Amygdala (tissue), 56 donors: Measurements from ENCODE around the gene TRIM44.
"Not testable (repeated sequence)": the region's sequence is repeated elsewhere in the genome, so short reads cannot be mapped to it uniquely, and the experiment has no call there.

Experiments used
- DNase-seq, 56 donors: peaks; one replicate each; lab custom pipeline; 2025; lab: John Stamatoyannopoulos, UW

Gene TRIM44

DNA sequence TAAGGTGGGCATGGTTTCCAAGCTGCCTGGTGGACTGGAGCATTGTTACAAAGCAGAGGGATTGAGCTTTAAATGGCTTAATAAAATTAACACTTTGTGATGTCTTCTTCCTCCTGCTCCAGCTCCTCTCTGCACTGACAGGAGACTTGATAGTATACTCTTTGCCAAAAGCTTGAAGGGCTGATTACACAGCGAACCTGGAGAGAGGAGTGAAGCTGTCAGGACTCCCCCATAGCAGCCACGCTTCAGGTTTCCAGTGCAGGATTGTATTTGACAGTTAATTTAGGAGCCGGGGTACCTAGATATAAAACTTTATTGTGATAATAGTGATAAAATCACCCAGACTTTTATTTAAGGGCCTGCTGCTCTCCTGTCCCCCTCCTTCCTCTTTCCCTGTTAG, 50.0 kb downstream of the TRIM44 start:
- DNase-seq: no peak

DNA sequence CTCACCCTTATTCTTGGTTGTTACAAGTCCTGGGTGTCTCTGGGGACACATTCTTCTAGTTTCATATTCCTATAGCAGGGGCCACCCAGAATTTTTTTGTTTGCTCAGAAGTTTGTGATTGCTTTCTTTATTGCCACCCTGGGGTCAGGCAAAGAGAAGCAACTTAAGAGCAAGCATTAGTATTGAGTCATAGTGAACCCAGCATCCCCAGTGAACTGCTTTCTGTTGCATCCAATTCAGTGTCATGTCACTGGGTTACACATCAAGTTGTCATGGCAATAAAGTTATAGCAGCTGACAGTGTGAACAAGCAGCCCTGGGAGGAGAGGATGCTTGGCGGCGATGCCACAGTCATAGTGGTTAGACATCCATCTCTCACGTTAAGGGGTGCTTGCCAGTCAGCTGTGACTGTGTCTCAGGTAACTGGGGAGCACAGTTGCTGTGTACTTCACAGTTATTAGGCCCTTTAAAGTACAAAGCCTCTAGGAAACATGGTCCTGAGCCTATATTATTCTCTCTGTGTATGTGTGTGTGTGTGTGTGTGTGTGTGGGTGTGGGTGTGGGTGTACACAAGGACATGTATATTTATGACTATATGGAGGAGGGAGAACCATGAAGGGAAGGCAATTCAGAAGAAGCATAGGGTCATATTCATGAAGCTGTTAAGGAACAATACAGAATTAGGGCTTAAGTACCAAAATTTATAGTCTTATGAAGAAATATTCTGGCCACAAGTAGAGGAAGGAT, 52.5 kb downstream of the TRIM44 start:
- peak in 3 of 56 donors; percentile 2 to 12 (median 7) for DNase-seq

DNA sequence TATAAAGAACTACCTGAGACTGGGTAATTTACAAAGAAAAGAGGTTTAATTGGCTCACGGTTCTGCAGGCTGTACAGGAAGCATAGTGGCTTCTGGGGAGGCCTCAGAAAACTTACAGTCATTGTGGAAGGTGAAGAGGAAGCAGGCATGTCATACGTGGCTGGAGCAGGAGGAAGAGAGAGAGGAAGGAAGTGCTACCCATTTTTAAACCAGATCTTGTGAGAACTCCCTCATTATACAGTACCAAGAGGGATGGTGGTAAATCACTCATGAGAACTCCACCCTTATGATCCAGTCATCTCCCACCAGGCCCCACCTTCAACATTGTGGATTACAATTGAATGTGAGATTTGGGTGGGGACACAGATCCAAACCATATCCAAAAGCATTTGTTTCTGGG, 53.1 kb downstream of the TRIM44 start:
- not testable (repeated sequence) for DNase-seq

DNA sequence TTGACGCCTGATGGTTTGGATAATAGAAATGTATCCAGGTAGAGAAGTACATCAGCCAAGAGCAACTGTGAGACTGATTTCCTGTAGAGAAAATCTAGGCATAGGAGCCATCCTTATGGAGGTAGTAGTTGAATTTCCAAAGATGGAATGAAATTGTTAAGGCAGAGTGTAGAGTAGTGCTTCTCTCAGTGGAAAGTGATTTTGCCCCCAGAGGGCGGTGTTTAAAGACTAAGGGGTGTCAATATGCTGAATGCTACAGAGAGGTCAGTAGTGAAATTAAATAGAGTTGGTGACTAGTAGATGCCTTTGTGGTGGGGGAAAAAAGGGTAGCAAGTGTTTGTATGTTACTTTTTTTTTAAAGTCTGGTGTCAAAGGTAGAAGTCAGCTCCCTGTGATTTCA, 54.5 kb downstream of the TRIM44 start:
- DNase-seq: no peak

DNA sequence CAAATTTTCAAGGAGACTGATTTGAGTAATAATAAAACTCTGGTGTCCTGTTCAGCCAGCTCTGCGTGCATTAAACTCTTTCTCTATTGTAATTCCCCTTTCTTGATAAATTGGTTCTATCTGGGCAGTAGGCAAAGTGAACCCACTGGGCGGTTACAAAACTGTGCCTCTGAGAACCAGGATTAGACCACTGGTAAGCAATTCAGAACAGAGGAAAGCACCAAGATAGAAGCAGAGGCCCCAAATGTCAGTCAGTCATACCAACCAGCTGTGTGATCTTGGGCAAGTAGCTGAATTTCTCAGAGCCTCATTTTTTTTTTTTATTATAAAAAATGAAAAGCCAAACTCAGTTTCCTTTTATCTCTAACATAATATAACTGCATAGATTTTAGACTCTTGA, 54.9 kb downstream of the TRIM44 start:
- no peak for DNase-seq

DNA sequence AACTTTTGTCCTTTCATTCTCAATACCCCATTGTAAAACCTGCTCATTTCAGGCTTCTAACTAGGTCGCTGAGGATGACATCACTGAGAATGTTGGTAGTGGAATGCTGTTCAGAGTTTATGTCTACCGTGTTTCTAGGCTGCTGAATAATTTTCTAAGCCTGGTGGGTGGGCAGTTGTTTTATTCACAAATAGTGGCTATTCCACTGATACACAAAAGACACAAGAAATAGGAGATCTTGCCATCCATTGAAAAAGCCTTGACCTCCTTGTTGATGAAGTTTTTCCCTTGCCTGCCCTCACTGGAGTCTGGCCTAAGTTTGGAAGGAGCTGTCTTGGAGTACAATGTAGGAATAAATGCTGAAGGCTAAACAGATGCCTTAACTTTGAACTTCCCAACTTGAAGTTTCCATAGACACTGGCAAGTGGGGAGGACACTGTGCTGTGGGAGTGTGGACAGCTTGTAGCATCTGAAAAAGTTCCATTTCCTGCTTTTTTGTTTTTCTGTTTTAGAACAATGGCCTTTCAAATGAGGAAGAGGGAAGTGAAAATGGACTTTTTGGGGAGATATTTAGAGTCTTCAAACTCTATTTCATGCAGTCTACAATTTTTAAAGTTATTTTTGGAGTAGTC, 59.2 kb downstream of the TRIM44 start:
- no peak for DNase-seq

DNA sequence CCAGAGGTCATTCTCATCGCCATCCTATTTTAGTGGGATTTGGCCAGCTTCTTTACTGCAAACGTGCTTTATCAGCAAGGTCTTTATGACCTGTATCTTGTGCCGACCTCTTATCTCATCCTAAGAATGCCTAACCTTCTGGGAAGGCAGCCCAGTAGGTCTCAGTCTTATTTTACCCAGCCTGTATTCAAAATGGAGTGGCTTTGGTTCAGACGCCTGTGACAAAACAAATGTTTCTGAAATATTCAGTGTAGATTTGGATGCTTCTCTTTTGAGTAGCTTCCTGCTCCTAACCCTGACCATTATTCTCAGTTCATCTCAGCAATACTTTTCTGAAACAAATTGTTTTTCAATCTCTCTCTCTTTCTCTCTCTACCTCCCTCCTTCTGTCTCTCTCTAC, 60.1 kb downstream of the TRIM44 start:
- no peak for DNase-seq

DNA sequence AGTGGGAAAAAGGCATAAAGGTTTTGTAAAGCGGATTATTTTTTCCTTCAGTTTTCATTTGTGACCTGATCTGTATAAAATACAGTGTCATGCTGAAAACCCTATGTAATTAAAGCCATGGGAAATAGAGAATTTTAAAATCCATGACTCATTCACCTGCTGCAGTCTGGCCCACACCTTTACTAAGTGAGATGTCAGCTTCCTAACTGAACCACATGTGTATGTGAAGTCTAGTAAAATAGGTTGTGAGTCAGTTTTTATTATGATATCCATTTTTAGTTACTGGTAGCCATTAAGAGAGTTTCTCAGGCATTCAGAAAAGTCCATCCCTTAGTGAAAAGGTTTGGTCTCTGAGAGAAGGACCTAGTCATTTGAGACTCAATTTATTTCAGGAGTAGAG, 60.9 kb downstream of the TRIM44 start:
- DNase-seq: no peak

DNA sequence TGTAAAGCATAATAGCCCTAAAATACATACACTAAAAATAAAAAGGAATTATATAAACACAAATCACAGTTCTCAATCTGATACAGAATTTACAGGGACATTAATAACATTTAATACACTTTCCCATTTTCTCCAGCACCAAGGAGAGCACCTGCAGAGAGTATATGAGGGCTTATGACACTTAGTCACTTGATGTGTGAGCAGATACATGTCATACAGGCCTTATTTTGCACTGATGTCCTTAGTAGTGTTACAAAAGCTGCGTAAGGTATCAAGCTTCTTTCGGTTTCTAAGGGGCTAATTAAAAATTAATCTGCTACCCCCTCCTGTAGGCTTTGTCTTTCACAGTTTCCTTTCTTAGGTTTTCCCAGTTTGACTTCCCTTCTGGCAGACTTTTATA, 61.3 kb downstream of the TRIM44 start:
- no peak for DNase-seq

DNA sequence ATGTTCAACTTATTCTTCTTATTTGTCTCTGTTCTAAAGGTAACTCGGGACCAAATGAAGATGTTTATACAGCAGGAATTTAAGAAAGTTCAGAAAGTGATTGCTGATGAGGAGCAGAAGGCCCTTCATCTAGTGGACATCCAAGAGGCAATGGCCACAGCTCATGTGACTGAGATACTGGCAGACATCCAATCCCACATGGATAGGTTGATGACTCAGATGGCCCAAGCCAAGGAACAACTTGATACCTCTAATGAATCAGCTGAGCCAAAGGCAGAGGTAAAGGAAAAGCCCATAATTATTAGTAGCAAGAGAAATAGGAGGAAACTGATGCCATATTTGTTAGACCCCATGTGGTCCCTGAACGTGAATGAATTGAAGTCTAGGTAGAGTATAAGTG, 63.3 kb downstream of the TRIM44 start:
- peak in 1 of 56 donors; percentile 11 for DNase-seq

DNA sequence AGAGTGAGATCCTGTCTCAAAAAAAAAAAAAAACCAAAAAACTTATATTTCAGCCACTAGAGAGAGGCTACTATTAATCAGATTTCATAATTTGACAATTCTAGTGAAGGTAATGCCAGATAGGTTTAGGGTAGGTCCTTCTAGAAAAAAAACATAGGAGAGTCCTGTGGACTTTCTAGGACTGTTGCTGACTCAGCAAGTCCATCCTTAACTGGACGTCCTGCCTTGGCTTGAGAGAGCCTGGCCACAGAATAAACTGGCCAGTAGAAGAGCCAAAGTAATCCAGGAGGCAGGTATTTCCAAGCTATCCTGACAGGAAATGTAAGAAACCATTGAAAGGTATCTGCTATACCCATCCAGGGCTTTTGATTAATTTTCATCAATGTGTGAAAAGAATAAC, 64.6 kb downstream of the TRIM44 start:
- DNase-seq: no peak

DNA sequence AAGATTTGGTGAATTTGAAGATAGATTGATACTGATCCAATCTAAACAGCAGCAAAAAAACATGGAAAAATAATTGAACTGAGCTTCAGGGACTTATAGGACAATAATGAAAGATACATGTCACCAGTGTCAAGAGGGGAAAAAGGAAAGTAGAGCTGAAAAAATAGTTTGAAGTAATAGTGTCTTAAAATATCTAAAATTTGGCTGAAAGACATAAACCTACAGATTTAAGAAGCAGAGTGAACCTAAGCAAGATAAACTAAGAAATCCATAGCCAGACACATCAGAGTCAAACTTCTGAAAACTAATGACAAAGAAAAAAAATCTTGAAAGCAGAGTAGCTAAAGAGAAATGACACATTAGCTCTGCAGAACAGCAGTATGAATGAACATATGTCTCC, 67.7 kb downstream of the TRIM44 start:
- no peak for DNase-seq

DNA sequence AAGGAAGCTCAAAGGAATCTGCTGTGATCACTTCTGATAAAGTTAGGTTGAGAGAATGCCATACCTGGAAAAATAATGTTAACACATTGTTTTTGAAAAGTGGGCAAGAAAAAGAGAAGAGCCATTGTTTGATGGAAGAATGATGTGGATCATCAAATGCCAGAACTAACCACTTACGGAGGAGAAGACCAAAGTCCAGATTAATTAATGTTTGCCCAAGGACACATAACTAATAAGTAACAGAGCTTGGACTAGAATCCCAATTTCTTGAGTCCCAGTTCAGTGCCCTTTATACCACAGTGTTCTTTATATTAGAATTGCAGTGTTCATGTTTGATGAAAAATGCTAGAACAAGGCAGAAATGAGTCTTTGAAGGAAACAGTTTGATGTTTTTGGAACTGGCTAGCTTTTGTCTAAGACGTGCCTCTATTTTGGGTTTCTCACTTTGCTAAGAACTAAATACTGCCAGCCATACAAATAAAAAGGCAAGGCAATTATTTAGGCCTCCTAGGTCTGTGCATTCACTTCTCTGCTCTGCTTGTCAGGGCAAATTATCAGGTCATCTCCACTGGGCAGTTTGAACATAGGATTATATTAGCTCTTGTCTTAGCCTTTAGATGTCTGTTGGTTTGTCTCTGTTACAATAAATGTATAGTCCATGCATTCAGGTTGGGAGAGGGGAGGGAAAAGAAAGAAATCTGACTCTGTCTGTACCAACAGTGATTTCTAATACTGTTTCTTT, 72.3 kb downstream of the TRIM44 start:
- no peak for DNase-seq

DNA sequence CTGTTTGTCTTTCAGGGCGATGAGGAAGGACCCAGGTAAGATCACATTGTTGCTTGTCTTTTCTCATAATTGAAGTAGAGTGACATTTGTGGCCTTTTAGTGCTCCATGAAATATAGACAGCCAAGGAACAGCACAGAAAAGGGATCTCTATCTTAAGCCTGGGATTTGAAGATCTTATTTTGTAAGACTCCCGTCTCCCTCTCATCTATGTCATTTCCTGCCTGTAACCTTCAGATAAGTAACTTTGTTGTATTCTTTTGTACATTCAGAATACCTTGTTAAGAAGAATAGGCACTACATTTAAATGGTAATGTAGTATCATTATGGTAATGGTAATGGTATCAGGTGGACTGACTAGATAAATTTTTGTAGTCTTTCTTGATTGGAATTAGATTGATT, 72.8 kb downstream of the TRIM44 start:
- no peak for DNase-seq

DNA sequence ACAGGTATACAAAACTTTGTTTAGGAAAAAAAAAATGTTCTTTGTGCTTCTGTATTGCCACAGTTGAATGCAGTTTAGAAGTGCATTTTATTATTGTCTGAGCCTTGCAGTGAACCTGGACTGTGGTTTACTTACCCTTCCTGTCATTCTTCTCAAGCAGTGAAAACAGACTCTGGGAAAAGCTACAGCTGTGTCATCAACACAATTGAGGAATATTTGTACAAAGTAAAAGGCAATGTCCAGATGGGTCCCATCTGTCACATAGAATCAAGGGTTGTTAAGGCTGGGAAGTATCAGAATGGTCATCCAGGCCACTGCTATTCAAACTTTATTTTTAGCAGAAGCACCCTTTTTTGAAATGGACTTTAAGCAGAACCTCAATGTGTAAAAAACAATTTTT, 73.3 kb downstream of the TRIM44 start:
- DNase-seq: no peak

DNA sequence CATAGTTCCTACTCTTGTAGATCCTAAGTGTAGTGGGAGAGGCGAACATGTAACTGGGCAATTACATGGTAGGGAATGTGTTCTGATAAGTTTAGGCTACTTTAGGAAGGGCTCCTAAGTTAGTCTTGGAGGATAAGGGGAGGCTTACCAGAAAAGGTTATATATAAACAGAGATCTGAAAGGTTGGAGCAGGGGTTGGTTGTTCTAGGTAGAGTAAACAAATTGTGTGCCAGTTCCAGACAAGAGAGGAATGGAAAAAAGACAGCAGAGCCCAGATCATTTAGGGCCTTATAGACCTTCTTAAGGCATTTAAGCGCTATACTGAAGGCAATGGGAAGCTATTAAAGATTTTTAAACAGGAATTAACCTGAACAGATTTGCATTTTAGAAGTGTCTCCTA, 74.4 kb downstream of the TRIM44 start:
- DNase-seq: no peak

DNA sequence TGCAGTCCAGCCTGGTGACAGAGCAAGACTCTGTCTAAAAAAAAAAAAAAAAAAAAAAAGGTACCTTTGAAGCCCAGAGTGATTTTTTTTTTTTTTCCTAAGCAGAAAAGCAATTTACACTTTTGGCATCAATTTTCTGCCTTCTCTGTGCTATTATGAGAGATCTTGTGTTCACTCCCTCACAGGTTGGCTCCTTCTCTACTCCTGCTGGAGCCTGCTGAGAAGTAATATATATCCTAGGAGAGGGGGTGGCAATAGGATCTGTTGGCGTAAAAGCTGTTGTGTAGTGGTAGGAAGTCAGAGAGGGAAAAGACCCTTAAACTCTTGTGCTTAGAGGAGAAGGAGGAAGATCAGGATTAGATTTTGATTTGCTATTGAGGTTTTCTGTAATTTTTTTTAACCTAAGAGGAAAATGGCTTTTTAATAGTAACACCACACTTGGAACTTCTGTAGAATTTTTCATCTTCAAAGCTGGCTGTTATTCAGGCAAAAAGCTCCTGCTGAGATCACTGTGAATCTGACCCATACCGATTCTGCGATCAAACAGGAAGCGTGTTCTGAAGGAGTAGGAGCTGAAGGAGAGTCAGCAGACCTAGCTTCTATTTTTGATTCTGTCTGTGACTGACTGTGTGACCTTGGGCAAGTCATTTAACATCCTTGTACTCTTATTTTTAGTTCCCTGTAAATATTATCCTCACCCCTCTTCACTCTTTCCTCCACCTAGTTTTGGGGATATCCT, 77.7 kb downstream of the TRIM44 start:
- peak in 3 of 56 donors; percentile 3 to 17 (median 7) for DNase-seq

DNA sequence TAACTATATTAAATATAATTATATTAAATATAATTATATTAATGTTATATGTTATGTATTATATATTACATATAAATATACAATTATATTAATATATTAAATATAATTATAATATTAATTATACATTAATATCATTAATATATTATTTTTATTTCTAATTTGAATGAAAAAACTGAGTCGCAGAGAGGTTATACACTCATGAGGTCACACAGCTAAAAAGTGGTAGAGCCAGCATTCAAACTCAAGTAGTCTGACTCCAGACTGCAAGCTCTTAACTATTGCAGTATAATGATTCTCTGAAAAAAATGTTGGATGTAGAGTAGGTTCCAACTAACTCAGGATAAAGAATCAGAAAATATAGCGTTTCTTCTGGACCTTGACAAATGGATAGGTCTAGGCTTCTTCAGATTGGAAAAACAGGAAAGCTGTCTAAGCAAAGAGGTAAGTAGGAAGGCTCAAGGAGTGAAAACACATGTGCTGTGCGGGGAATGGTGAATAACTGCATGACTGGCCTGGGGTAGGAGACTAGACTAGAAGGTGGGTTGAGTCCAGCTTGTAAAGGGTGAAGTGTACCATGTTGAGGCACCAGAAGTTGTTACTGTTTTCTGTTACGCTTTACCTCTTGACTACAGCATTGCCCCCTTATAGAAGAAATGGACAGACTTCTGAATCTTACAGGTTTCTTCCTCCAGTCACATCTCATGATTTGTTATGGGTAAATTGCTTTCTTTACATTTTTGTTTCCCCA, 80.3 kb downstream of the TRIM44 start:
- no peak for DNase-seq

DNA sequence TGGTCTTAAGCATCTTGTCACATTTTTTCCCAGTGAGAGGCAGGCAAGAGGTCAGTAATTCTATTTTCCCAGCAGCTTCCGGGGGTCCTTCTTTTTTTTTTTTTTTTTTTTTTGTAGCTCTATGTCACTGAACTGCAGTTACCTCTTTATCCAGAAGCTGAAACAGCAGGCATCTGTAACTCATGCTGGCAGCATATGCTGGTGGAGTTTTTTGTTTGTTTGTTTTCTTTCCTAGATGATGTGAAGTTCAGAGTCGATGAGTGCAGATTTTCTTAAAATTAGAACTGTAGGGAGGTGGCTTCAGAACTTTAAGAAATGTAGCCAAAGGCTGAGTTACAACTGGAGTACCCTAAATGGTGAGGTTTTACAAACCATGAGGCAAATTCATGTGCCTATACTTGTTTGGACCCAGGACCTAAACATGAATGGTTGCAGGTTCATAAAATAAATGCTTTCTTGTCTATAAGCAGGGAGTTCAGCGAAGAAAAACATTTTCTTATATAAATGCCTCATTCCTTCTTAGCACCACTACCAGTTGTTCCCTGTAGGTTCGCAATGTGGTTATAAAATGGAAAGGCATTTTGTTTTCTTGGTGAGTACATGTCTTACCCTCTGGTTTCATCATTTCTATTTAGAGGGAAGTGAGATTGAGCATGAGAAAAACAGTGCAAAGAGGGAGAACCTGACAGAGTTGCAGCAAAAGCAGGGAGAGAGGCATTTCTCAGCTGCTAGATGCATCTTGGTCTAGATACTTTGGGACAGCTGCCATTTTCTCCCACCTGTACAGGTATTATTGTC, 84.0 kb downstream of the TRIM44 start:
- DNase-seq: no peak
